Globus pallidus (tissue), 1 donor: ENCODE data around the gene MIF.
"Not testable (repeated sequence)": the region's sequence is repeated elsewhere in the genome, so short reads cannot be mapped to it uniquely, and the experiment has no call there.

Experiments
- DNase-seq: peaks from one replicate; pipeline ENCODE4 v3.0.0-alpha.2; 2015; ENCODE audit warnings: low spot score

MIF gene

DNA sequence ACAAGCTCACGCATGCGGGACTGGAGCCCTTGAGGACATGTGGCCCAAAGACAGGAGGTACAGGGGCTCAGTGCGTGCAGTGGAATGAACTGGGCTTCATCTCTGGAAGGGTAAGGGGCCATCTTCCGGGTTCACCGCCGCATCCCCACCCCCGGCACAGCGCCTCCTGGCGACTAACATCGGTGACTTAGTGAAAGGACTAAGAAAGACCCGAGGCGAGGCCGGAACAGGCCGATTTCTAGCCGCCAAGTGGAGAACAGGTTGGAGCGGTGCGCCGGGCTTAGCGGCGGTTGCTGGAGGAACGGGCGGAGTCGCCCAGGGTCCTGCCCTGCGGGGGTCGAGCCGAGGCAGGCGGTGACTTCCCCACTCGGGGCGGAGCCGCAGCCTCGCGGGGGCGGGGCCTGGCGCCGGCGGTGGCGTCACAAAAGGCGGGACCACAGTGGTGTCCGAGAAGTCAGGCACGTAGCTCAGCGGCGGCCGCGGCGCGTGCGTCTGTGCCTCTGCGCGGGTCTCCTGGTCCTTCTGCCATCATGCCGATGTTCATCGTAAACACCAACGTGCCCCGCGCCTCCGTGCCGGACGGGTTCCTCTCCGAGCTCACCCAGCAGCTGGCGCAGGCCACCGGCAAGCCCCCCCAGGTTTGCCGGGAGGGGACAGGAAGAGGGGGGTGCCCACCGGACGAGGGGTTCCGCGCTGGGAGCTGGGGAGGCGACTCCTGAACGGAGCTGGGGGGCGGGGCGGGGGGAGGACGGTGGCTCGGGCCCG lies at the start of gene MIF:
Gene MIF (plus strand): TSS at position 439 of the 765 bp plus-strand sequence. CDS start 92 bp downstream, at position 531.
- DNase-seq: peak; percentile 91

DNA sequence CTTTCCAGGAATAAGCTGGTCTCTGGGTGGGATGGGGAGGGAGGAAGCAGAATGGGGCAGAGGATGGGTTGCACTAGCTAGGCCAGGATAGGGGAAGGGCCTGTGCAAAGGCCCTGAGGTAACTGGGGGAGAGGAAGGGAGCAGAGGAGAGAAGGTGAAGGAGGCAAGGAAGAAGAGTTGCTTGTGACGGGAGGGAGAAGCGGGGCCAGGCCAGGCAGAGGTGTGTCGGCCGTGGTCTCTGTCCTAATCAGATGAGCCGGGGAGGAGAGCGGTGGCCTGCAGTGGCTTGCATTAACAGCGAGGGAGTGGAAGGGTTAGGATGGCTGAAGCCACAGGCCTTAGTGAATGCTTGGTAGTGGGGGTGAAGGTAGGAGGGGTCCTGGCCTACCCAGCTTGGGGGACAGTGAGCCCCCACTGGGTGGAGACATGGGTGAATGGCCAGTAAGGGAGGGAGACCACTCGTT lies 49.4 kb upstream of the MIF start:
- DNase-seq: no peak

DNA sequence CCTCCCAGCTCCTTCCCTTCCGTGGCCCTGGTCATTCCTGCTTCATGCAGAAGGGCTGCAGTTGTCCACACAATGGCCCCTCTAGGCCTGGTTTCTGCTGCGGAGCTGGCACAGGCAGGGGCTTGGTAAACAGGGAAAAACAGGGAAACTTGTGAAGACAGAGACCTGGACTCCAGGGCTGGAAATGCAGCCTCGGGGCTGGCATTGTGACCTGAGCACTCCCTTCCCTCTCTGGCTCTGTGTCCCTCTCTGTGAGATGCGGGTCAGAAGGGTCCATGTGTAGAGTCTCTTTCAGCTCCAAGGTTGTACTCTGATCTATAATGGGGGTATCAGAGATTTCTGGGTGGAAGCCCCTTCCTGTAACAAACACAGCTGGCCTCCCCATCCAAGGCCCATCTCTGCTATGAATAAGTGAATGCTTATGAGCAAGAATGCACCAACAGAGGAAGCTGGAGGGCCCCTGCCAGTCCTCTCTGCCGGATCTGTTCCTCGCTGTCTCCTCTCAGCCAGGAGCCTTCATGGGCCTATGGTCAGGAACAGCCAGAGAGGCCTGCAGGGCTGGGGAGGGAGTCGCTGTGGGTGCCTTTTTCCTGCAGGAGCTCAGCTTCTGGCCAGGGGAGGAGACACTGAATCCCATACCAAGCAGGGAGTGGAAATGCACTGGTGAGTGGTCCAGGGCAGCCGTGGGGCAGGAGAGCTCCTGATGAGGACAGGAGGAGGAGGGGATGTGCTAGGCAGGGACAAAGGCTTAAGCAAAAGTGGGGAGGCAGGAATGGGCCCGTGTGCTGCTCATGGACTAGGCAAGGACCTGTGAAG lies 48.7 kb upstream of the MIF start:
- DNase-seq: no peak

DNA sequence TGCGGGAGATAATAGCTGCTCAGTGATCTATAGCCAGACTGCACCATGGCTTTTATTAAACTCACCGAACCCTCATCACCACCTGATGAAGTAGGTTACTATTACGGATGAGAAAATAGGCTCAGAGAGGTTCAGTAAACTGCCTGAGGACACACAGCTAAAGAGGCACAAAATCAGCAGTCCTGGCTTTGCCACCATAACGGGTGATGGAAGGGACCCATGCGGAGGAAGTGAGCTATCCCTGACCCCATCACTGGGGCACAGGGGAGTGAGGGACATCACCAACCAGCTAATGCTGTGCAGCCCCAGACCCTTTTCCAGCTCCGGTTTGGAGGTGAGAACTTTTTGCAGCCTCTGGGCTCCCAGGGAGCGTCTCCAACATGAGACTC lies 48.1 kb upstream of the MIF start:
- no peak for DNase-seq

DNA sequence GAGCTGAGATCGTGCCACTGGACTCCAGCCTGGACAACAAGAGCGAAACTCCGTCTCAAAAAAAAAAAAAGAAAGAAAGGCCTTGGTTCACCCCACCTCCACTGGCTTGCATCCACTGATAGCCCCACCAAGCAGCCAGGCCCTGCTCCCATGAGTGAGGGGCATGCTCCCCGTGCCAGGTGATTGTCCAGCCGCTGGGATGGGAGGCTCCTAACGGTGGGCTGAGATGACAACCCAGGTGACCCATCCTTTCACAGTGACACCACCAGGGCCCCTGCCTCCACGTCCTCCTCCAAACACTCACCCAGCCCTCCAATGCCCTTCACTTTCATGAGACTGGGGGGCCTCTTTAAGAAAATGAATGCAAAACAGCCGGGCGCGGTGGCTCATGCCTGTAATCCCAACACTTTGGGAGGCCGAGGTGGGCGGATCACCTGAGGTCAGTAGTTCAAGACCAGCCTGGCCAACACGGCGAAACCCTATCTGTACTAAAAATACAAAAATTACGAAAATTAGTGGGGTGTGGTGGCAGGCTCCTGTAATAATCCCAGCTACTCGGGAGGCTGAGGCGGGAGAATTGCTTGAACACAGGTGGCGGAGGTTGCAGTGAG lies 46.8 kb upstream of the MIF start:
- no peak for DNase-seq

DNA sequence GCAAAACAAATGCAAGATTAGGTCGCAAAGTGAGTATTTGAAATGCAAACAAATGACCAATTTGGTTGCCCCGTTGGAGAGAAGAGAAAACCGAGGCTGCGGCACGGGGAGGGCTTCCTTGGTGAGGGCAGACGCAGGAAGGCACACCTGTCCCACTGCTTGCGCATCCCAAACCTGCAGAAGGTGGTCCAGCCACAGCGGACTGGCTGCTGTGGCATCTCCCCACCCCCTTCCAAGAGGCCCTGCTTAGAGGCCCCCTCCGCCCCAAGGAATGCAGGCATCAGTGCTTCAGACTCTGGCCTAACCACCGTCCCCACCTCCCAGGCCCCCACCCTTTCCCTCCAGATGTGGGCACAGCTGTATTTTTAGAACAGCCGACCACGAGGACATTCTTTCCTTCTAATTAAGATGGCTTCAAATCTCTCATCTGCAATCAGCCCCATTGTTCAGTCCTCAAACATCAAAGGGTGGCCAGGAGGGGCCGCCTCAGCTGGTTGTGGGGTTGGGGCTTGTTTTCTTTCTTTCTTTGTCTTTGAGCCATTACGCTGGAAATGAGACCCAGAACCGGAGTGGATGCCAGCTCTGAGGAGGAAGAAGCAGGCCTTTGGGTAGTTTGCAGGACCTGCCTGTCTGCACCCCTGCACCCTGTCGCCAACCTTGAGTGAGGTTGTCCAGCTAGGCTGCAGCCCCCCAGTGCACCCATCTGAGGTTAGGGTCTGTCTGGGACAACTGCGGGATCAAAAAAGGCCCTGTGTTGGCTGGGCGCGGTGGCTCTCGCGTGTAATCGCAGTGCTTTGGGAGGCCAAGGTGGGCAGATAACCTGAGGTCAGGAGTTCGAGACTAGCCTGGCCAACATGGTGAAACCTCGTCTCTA lies 46.0 kb upstream of the MIF start:
- DNase-seq: no peak

DNA sequence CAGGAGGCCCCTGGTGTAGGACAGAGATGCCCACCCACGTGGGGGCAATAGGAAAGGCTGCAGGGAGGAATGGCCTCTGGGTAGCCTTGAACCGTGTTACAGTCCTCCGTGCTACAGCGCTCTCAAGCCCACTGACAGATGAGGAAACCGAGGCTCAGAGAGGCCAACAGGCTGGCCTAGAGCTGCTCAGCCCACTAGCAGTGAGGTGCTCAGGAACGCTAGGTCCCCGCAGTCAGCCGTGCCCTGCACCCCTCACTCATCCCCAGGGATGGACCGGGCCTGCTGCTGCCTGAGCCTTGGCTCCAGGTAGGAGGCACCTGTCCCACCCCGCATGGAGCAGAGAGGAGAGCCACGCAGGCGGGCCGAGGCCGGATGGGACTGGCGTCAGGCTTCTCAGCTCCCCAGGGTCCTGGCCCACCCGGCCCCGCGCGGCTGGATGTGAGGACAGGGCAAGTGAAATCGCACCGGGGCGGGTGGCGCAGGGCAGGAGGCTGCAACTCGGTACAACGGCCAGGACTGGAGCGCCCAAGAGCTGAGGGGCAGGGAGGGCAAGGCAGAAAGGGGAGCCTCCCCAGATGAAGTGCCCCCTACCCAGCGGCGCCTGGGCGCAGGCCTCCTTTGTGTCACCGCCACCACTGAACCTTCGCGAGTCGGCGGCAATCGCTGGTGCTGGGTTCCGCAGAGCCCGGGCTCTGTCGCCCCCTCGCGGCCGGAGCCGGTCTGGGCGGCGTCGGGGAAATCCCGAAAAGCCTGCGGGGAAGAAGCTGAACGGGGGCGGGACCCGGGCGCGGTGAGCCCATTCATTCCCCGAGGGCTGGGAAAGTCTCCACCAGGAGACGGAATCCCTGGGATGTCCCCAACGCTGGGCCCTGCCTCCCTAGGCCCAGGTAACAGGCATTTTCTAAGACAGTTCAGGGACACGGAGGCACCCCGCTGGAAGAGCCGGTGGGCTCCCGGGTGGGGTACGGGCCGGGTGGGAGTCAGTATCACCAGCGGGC lies 44.9 kb upstream of the MIF start:
- peak; percentile 52 for DNase-seq

DNA sequence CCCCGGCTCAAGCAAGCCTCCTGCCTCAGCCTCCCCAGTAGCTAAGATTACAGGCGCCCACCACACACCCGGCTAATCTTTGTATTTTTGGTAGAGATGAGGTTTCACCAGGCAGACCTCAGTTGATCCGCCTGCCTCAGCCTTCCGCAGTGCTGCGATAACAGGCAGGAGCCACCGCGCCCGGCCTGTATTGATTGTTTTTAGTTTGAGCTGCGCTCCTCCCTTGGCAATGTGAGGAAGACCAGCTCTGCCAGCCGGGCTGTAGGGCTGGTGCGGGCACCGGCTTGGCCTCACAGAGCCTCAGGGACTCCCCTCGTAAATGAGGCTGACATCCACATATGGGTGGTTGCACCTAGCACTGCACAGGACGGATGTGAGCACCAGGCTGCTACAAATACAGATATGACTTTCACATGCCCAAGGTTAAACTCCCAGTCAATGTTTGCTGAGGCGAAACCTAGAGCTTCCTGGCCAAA lies 44.0 kb upstream of the MIF start:
- no peak for DNase-seq

DNA sequence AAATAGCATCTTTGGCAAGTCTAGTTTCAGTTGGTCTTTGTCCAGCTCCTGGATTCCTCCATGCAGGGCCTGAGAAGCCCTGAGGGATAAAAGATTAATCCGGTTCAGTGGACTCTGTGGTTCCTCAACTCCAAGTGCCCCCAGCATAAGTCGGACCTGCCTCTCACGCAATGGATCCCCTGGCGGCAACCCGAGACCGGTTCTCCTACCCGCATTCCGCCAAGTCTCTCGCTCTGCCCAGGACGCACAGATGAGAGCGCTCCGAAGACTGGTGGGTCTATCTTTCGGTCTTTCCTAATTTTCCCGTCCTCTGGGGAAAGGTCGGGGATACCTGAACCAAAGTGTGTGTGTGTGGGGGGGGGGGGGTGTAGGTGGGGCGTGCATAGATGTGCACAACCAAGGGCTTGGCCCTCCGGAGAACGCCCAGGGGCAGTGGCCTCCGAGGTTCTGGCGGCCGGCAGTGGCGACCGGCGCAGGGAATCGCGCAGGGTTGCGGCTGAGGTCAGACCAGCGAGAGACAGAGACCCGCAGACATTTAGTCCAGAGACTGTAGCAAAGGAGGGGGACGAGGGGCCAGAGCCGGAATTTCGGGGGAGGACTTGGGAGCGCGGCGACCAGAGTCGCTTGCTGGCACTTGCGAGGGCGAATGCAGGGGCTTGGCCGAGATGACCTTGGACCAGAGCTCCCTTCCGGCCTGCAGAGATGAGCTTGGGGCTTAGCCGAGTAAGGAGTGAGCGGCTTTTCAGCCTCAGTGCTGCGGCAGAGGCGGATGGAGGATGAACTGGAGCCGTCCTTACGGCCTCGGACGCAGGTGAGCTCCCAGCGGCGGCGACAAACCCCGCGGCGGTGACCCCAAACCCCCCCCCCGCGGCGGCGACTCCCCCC lies 37.2 kb upstream of the MIF start:
- DNase-seq: peak; percentile 35

DNA sequence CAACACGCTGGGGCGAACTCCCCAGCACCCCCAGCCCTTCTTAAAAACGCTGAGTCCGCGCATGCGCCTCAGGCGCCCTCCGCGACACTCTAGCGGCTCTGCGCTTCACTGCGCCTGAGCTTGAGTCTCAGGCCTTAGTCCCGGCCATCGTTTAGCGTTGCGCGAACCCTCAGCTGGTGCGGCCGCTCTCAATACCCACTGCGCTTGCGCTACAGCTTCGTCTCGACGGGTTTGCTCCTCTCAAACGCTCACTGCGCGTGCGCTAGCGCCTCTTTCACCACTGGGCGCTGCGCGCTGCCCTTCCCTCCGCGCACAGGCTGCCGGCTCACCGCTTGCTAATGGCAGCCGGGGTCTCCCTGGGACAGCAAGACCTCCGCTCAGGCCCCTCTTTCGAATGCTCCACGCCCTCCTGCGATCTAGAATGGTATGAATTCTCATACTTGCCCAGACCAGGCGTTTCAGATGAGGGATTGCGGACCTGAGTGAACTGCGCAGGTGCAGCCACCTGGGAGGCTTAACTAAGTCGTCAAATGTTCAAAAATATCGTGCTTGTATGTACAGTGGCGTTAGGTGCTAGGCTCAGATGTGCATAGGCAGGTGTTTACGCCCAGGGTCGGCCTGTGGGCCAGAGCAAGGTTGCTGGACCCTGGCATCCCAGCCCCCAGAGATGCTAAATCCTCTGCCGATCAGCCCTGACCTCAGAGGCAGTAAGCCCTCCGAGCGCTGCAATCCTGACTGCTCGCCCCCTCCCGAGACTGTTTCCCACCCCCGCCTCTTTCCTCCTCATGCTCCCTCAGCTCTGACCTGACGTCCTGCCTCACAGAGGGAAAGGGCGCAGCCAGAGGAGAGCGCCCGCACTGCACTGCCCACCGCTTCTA lies 36.3 kb upstream of the MIF start, which contains the start of gene SLC2A11:
Gene SLC2A11 (plus strand): TSS at position 270 of the 878 bp plus-strand sequence. CDS start 125 bp downstream, at position 395.
- DNase-seq: peak; percentile 96

DNA sequence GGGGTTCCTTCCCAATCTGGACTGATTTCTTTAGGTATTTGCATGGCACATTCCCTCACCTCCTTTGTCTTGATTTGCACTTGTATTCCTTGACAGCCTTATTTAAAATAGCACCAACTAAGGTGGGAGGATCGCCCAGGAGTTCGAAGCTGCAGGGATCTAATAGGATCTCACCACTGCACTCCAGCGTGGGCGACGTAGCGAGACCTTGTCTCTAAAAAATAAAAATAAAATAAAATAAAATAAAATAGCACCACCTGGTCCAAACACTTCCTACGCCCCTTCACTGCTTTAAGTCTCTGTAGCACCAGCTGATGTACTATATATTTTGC lies 35.7 kb upstream of the MIF start:
- DNase-seq: no peak

DNA sequence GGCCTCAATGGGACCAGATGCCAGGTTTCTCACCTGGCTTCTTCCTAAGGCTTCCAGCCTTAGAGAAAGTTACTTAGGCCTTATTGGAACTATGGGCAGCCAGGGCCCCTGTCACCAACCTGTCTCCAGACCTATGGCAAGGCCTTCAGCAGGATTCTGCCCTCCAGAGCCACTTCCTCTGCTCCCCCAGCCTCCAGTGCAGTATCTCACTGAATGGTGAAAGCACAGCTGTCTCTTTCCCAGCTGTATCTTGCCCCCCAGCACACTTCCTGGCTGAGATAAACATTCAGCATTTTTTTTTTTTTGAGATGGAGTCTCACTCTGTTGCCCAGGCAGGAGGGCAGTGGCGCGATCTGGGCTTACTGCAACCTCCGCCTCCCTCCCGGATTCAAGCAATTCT lies 35.0 kb upstream of the MIF start:
- no peak for DNase-seq

DNA sequence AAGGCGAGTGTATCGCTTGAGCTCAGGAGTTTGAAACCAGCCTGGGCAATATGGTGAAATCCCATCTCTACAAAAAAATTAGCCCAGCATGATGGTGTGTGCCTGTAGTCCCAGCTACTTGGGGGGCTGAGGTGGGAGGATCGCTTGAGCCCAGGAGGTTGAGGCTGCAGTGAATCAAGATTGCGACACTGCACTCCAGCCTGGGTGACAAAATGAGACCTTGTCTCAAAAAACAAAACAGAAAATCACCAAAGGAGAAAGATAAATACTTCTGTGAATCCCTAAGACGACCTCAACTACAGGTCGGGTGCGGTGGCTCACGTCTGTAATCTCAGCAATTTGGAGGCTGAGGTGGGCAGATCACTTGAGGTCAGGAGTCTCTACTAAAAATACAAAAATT lies 34.0 kb upstream of the MIF start:
- not testable (repeated sequence) for DNase-seq

DNA sequence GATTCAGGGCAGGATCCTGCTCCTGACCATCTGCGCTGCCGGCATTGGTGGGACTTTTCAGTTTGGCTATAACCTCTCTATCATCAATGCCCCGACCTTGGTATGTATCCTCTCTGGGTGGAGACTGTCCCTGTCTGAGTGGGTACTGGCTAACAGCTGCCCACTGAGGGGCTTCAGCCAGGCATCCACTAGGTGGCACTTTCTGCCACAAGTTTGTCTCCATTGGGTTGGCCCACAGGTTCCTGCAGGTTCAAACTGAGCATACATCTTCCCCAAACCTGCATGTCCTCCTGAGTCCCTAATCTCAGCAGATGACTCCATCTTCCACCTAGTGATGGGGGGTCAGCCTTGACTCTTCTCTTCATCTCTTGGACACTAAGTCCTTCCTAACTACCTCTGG lies 32.1 kb upstream of the MIF start:
- DNase-seq: no peak

DNA sequence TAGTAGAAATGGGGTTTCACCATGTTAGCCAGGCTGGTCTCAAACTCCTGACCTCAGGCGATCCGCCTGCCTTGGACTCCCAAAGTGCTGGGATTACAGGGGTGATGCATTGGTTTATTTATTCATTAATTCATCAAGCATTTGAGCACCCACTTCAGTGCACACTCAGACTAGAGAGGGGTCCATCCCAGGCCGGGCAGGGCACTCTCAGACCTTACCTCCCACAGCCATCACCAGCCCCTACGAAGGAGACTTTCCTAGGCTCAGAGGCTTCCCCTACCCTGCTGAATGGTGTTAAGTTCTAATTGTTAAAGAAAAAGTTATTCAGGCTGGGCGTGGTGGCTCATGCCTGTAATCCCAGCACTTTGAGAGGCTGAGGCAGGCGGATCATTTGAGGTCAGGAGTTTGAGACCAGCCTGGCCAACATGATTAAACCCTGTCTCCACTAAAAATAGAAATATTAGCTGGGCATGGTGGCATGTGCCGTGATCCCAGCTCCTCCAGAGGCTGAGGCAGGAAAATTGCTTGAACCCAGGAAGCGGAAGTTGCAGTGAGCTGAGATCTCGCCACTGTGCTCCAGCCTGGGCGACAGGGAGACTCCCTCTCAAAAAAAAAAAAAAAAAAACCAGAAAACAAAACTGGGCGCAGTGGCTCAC lies 29.6 kb upstream of the MIF start:
- DNase-seq: not testable (repeated sequence)

DNA sequence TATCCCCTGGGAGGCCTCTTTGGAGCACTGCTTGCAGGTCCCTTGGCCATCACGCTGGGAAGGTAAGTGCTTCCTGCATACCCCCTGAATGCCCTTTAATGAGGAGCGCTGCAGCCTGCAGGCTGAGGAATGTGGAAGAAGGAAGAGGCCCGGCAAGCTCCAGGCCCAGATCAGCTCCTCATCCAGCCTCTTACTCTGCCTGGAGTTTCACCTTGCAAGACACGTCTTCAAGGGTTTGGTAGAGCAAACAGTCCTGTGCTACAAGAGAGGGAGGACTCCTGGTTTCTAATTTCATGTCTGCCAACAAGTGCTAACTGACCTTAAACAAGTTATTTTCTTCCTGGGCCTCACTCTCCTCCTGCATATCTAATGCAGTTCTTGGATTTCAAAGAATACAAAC lies 25.6 kb upstream of the MIF start:
- no peak for DNase-seq

DNA sequence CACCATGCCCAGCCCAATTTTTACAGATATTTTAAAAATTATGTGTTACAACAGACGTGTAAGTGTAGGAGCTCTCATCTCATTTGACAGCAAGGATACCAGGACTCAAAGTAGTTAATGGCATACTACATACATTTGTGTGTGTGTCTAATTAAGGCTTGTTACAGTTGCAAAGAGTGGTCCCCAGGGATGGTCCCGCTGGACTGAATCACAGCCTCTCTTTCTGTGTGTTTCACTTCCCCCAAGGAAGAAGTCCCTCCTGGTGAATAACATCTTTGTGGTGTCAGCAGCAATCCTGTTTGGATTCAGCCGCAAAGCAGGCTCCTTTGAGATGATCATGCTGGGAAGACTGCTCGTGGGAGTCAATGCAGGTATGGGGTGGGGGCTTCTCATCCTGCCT lies 19.3 kb upstream of the MIF start:
- DNase-seq: no peak

DNA sequence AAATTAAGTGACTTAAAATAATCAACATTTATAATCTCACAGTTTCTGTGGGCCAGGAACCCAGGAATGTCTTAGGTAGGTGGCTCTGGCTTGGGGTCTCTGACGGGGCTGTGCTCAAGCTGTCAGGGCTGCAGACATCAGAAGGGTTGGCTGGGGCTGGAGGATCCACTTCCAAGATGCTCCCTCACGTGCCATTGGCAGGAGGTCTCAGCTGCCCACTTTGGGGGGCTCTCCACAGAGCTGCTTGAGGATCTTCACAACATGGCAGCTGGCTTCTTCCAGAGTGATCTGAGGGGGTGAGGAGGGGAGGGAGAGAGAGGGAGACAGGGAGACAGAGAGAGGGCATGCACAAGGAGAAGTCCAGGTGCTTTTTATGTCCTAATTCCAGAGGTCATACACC lies 18.4 kb upstream of the MIF start:
- DNase-seq: no peak
